BJ (cell line): Measurements from ENCODE around the gene HOXA1. TPM values are rescaled to one million over a fixed set of nuclear protein-coding genes. Genes with fewer than 3 reads are reported as not detected.

Experiments used
- CTCF ChIA-PET: fragments of 350-600 bp; formaldehyde crosslinking; extraction: SDS; loops from one replicate; lab custom pipeline; 2021; ENCODE audit warnings: antibody characterized with exemption, inconsistent platforms; lab: Yijun Ruan, JAX
- POLR2A ChIA-PET: fragments of 300-600 bp; sonication (Branson Sonifier 250); formaldehyde crosslinking; extraction: SDS; loops from one replicate; lab custom pipeline; 2021; ENCODE audit warnings: antibody characterized with exemption; lab: Charles Lee
- DNase-seq: peaks from one replicate; pipeline ENCODE4 v3.0.0-alpha.2; 2011; ENCODE audit warnings: low read depth
- H3K27me3 ChIP-seq: 2 replicates; pipeline ENCODE4 v1.6.0; 2011; ENCODE audit warnings: low read length; ENCODE audit not compliant: control insufficient read depth, insufficient read depth
- H3K36me3 ChIP-seq: 2 replicates; pipeline ENCODE4 v1.5.1; 2011; ENCODE audit warnings: low read length; ENCODE audit not compliant: control insufficient read depth, insufficient read depth
- H3K4me3 ChIP-seq: 2 replicates; pipeline ENCODE4 v1.5.1; 2011; ENCODE audit warnings: low read depth, mild to moderate bottlenecking, control low read depth, low read length
- polyA plus RNA-seq: library from polyadenylated mRNA; depleted of rRNA; stranded (reverse); fragments of >200 nt; gene quantifications from 2 replicates; pipeline ENCODE4 v1.2.3, GENCODE V29; 2011
- TF ChIP-seq, protein P1 (sequence below): IDR thresholded peaks from 2 replicates; pipeline ENCODE4 v1.5.1; 2011; ENCODE audit warnings: low read depth, mild to moderate bottlenecking, control low read depth, inconsistent platforms, low read length, moderate library complexity; ENCODE audit not compliant: insufficient read depth

The HOXA1 gene
- polyA plus RNA-seq, 1 experiment, result 0.91 TPM

- POLR2A ChIA-PET, result no interaction called here
- no peak for DNase-seq
Measured at GRCh38 chr7:27103489-27104226, 7.9 kb upstream of the HOXA1 start.

GRCh38 chr7:27102581-27103442, 7.0 kb upstream of the HOXA1 start, which contains the start of gene HOXA2:
TSS of gene HOXA2 (minus strand) at chr7:27102683. CDS start at chr7:27102500, 183 bp downstream.
- no peak within 1 kb of the TSS for H3K4me3 ChIP-seq
- ChIA-PET CTCF (no interaction called here), POLR2A (no interaction called here)
- no peak for DNase-seq
- H3K27me3 ChIP-seq, result peaks cover 10% of the 10 kb centered on the region
- TF ChIP-seq, protein P1, sequence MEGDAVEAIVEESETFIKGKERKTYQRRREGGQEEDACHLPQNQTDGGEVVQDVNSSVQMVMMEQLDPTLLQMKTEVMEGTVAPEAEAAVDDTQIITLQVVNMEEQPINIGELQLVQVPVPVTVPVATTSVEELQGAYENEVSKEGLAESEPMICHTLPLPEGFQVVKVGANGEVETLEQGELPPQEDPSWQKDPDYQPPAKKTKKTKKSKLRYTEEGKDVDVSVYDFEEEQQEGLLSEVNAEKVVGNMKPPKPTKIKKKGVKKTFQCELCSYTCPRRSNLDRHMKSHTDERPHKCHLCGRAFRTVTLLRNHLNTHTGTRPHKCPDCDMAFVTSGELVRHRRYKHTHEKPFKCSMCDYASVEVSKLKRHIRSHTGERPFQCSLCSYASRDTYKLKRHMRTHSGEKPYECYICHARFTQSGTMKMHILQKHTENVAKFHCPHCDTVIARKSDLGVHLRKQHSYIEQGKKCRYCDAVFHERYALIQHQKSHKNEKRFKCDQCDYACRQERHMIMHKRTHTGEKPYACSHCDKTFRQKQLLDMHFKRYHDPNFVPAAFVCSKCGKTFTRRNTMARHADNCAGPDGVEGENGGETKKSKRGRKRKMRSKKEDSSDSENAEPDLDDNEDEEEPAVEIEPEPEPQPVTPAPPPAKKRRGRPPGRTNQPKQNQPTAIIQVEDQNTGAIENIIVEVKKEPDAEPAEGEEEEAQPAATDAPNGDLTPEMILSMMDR, result no peak
- H3K36me3 ChIP-seq, result no peaks in the 10 kb centered on the region

More at GRCh38 chr7:27103489-27104226, 7.9 kb upstream of the HOXA1 start:
- H3K36me3 ChIP-seq, result no peaks in the 10 kb centered on the region
- H3K27me3 ChIP-seq, result peaks cover 10% of the 10 kb centered on the region
- CTCF ChIA-PET, result no interaction called here
- TF ChIP-seq, protein P1, result no peak
- no peak overlapping the region for H3K4me3 ChIP-seq

- ChIA-PET CTCF (no interaction called here), POLR2A (no interaction called here)
- no peak for DNase-seq
- Histone ChIP-seq H3K4me3 (no peak overlapping the region), H3K36me3 (no peaks in the 10 kb centered on the region), H3K27me3 (peaks cover 10% of the 10 kb centered on the region)
- TF ChIP-seq, protein P1, result no peak
Measured at GRCh38 chr7:27101957-27102580, 6.3 kb upstream of the HOXA1 start.

- ChIA-PET CTCF (no interaction called here), POLR2A (no interaction called here)
- Histone ChIP-seq H3K27me3 (peaks cover 9% of the 10 kb centered on the region), H3K4me3 (no peak overlapping the region), H3K36me3 (no peaks in the 10 kb centered on the region)
- TF ChIP-seq, protein P1, result no peak
- DNase-seq, result no peak
Measured at GRCh38 chr7:27101171-27101956, 5.6 kb upstream of the HOXA1 start.
